AG09319 (cell line): ENCODE measurements around the gene CASP9.

Source experiments
- DNase-seq: peaks from one replicate; pipeline ENCODE4 v3.0.0-alpha.2; 2010; ENCODE audit warnings: low read depth; ENCODE audit errors: extremely low read depth
- TF ChIP-seq, protein P1 (sequence below): IDR thresholded peaks from 2 replicates; pipeline ENCODE4 v1.5.1; 2011; ENCODE audit warnings: low read depth, mild to moderate bottlenecking, inconsistent platforms, low read length, moderate library complexity

The CASP9 gene

DNA sequence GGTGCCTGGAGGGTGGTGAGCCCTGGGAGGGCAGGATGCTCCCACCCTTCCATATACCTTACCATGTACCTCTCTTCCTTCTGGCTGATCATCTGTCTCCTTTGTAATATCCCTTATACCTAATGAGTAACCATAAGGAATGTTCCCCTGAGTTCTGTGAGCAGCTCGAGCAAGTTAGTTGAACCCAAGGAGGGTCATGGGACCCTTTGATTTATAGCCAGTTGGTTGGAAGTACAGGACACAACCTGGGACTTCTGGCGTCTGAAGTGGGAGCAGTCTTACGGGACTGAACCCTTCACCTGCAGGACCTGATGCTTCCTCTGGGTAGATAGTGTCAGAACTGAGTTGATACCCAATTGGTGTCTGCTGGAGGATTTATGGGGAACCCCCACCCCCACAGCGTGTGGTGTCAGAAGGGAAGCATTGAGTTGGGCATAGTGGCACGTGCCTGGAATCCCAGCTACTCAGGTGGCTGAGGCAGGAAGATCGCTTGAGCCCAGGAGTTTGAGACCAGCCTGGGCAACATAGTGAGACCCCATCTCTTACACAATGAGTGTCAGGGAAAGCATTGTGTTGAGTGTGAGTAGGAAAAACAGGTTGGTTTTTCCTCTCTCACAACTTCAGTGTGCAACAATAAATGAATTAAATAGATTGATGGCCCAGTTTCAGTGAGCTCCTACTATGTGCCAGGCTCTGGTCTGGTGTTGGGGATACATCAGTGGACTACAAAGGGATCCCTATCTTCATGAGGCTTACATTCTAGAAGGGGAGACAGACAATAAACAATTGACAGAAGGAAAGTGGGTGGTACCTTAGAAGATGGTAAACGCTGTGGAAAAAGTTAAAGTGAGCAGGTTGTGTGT is 18.6 kb upstream of the CASP9 start:
- TF ChIP-seq, protein P1, sequence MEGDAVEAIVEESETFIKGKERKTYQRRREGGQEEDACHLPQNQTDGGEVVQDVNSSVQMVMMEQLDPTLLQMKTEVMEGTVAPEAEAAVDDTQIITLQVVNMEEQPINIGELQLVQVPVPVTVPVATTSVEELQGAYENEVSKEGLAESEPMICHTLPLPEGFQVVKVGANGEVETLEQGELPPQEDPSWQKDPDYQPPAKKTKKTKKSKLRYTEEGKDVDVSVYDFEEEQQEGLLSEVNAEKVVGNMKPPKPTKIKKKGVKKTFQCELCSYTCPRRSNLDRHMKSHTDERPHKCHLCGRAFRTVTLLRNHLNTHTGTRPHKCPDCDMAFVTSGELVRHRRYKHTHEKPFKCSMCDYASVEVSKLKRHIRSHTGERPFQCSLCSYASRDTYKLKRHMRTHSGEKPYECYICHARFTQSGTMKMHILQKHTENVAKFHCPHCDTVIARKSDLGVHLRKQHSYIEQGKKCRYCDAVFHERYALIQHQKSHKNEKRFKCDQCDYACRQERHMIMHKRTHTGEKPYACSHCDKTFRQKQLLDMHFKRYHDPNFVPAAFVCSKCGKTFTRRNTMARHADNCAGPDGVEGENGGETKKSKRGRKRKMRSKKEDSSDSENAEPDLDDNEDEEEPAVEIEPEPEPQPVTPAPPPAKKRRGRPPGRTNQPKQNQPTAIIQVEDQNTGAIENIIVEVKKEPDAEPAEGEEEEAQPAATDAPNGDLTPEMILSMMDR: no peak
- DNase-seq: no peak

- no peak for DNase-seq
- TF ChIP-seq, protein P1: no peak
Observed at GRCh38 chr1:15541231-15541792, 17.3 kb upstream of the CASP9 start.

GRCh38 chr1:15540186-15540585 is 16.2 kb upstream of the CASP9 start:
- TF ChIP-seq, protein P1: no peak
- no peak for DNase-seq

DNA sequence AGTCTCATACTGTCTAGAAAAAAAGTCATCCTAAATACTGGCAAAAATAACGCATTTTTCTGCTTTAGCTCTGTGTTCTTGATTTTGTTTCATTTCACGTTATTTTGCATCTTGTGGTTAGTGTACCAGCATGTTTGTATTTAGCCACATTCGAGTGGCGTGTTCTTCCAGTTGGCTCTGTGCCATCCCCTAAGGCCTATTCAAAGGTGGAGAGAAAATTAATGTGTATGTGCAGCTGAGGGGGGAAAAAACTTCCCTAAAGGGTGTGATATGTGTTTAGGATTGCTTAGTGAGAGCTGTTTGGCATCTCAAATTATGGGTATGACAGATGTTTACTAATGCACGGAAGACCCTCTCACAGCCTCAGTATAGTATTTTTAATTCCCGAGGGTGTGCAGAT is 14.8 kb upstream of the CASP9 start:
- no peak for DNase-seq
- TF ChIP-seq, protein P1: no peak

DNA sequence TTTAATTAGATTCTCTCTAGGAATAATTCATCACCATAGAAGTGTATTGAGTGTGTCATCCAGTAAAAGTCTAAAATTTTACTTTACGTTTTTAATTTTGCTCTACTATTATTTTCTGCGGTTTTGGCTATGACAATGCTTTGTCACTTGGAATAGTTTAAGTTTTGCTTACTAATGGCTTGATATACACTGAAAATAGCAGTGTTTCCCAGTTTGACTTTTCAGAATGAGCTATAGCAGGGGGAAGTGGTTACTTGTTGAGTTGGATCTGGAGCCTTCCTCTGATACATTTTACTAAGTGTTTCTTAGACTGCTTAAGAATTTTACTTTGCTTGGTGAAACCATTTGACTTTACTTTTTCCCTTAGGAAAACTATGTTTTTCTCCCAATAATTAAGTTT is 7.7 kb upstream of the CASP9 start:
- TF ChIP-seq, protein P1: no peak

GRCh38 chr1:15531003-15531402 is 7.0 kb upstream of the CASP9 start:
- DNase-seq: no peak
- TF ChIP-seq, protein P1: no peak

More for the DNA sequence above, 7.7 kb upstream of the CASP9 start:
- DNase-seq: no peak

DNA sequence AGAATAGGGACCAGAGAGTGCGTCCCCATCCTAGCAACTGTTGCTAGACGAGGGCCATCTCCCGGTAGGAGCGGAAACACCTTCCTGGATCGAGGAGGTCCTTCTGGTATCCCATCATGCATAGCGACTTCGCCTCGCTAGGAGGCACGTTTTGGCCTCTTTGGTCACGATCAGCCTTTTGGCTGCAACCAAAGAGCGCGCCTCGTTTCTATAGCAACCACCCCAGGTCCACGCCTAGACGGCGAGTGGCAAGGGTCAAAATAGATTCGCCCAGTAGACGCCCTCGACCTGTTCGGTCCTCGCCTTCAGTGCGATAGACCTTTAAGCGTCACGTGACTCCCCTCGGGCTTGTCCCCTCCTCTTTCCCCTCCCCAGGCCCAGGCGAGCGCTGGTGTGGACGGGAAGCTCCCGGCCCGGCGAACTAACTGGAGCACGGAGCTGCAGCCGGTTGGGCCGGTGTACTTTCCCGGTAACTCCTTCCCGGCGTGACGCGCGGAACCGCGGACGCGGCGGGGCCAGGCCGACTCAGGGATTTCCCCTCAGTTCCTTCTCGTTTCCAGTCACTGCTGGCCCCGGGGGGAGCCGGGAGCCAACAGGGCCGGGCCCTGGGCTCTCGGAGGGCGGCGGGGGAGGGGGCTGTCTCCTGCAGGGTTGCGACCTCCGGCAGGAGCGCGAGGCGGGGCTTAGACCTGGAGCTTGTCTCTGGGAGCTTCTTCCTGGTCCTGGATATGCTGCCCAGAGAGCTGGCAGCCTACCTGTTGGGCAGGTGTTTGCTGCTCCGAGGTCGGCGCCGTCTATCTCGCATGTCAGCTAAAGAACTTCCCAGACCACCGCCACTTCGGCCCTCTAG is 2.7 kb upstream of the CASP9 start, which contains the start of gene DNAJC16:
TSS of gene DNAJC16 (plus strand) at position 359 of the 850 bp plus-strand sequence. CDS start 2,258 bp downstream, outside the sequence.
- DNase-seq: peak; percentile 100
- TF ChIP-seq, protein P1: peak; percentile 31
